Stimulated activated CD4-positive, alpha-beta T cell treated with anti-CD3 and anti-CD28 coated beads, Interleukin-15, amount 100 ng/mL, for 24 hours (primary cell): ENCODE measurements around the gene CHODL.

Experiments
- DNase-seq: peaks from one replicate; pipeline ENCODE4 v3.0.0-alpha.2; 2020

The CHODL gene, protein sequence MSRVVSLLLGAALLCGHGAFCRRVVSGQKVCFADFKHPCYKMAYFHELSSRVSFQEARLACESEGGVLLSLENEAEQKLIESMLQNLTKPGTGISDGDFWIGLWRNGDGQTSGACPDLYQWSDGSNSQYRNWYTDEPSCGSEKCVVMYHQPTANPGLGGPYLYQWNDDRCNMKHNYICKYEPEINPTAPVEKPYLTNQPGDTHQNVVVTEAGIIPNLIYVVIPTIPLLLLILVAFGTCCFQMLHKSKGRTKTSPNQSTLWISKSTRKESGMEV

GRCh38 chr21:18244671-18245463, at the start of gene CHODL:
Gene CHODL (plus strand): TSS chr21:18244833. CDS start chr21:18245224, 391 bp downstream.
- DNase-seq = no peak

GRCh38 chr21:18204931-18205330, 39.7 kb upstream of the CHODL start:
- DNase-seq = no peak

- DNase-seq = no peak
These were observed 26.3 kb upstream of the CHODL start for GRCh38 chr21:18218331-18218730.

DNA sequence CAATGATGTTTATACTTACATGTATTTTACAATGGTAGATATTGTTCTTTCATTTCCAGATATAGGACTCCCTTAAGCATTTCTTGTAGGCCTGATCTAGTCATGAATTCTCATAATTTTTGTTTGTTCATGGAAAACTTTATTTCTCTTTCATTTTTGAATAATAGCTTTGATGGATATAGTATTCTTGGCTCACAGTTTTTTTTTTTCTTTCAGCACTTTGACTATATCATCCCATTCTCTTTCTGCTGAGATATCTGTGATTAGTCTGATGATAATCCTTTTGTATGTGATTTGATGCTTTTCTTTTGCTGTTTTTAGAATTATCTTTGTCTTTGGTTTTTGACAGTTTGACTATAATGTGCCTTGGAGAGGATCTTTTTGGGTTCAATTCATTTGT, 24.1 kb upstream of the CHODL start:
- no peak for DNase-seq

DNA sequence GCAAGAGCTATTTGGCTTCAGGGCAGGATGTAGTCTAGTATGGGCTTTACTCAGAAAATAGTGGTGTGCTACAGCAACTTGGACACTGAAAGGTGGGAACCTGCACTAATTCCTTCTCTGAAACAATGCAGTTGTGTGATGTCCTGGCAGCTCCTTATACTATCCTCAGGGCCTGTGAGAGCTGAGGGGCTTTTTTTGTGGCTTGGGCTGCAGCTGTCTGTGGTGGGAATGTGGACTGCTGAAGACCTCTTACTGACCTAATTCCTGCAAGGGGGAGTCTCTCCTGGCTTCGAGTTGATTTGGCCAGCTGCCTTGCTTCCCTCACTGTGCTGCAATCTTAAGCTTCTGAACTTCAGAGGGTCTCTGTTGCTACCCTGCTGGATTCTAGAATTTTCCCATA, 22.3 kb upstream of the CHODL start:
- DNase-seq = no peak

GRCh38 chr21:18228060-18228739, 16.4 kb upstream of the CHODL start:
- DNase-seq = no peak

GRCh38 chr21:18235545-18235944, 9.1 kb upstream of the CHODL start:
- no peak for DNase-seq

- no peak for DNase-seq
These were observed 883 bp downstream of the CHODL start for GRCh38 chr21:18245464-18245967.

DNA sequence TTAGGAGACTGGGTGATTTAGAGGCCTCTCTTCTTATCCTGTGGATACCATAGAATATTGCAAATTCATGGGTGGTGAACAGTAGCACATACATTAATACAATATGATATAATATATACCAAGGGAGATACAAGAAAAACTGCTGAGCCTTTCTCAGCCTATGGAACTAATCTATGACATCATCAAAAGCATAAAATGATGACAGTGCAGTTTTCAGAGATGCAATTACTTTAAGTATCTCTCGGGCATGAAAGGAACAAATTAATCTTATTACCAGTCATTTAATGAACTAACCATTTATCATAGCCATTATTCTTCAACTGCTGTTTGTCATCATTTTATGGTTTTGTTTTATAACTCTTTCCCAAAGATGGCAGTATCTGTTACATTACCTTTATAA, 3.5 kb downstream of the CHODL start:
- DNase-seq = no peak

- DNase-seq = no peak
These were observed 5.0 kb downstream of the CHODL start for GRCh38 chr21:18249672-18250071.

DNA sequence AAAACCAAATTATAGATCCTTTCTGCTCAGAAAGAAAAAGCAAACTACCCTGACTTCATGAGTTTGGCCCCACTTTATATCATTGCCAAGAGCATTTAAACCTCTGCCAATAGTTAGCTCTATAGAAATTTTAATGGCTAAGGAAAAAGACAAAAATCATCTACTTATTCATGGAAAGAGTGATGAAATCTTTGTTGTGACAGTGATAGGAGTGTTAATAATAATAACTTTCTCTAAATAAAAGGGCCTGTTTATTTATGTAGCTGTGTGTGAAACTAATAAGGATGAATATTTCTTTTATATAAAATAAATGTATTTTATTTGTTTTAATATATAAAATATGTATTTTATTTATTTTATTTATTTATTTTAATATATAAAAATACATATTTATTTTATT, 6.4 kb downstream of the CHODL start:
- no peak for DNase-seq

- no peak for DNase-seq
These were observed 7.6 kb downstream of the CHODL start for GRCh38 chr21:18252256-18252655.

- no peak for DNase-seq
These were observed 8.0 kb downstream of the CHODL start for GRCh38 chr21:18252680-18253079.

DNA sequence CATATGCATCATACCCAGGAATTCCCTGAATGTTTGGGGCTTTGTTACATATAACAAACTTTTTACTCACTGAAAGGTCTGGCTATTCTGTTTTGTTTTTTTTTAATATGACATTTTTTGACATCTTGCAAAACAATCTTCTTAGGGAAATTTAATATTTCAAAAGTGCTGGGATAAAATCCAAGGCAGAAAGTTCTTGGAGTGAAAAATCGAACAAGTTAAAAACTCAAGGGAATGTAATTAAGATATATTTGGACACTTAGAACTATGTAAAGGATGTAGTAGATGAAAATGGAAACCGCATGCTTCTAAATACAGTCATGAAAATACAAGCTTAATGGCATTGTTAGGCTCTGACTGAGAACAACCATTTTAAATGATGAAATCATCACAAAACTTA, 8.6 kb downstream of the CHODL start:
- no peak for DNase-seq

- DNase-seq = no peak
These were observed 9.2 kb downstream of the CHODL start for GRCh38 chr21:18253799-18254198.

DNA sequence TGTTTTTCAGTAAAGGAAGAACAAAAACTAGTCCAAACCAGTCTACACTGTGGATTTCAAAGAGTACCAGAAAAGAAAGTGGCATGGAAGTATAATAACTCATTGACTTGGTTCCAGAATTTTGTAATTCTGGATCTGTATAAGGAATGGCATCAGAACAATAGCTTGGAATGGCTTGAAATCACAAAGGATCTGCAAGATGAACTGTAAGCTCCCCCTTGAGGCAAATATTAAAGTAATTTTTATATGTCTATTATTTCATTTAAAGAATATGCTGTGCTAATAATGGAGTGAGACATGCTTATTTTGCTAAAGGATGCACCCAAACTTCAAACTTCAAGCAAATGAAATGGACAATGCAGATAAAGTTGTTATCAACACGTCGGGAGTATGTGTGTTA, 21.3 kb downstream of the CHODL start:
- DNase-seq = no peak

DNA sequence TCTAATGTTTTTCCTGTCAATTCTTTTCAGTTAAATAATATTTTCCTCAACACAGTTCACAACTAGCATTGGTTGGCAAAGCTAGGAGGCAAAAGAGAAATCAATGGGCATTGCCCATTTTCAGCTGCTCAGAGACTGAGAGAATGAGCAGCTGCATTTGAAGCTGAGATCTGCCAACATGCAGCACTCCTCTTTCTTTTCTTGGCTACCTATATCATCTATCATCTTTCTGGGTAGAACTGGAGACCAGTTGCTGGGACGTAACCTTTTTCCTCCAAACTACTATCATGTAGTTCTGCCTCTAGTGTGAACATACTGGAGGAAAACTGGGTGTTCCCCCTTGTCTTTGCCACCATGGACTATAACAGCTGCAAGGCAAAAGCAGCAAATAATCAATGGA, 22.9 kb downstream of the CHODL start:
- DNase-seq = no peak

GRCh38 chr21:18268906-18269305, 24.3 kb downstream of the CHODL start:
- no peak for DNase-seq

- no peak for DNase-seq
These were observed 25.2 kb downstream of the CHODL start for GRCh38 chr21:18269856-18270255.

DNA sequence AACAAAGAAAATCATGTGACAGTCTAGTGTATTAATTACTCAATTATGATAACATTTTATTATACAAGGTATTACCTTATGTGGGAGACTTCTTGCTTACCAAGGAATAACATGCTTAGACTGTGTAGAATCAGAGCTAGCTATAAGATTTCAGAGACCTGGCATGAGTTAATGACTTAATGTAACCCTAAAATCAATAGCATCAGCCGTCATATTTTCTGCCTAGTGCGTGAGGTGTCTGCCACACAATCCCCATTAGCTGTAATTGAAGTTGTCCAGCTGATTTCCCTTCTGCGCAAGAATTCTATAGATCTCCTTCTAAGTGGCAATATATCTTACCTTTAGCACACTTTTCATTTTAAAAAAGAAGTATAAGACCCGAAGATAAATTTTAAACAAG, 28.8 kb downstream of the CHODL start:
- DNase-seq = no peak

GRCh38 chr21:18274370-18274769, 29.7 kb downstream of the CHODL start:
- no peak for DNase-seq

DNA sequence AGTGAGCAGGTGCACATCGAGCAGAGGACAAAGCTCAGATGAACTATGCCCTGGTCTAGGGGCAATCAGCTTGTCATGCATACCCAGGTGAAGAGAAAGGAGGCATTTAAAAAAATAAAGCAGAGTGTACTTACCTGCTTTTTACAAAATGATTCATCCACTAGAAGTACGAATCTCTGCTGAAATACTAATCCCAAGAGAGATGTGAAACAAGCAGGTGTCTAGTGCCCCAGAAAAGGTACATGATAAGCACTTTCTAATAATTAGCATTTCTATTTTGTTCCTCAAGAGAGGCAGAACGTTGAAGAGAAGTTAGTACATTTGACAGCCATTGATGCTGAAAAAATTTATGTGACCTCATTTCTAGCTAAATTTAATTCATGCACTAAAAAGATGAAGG, 31.1 kb downstream of the CHODL start:
- no peak for DNase-seq

- no peak for DNase-seq
These were observed 40.7 kb downstream of the CHODL start for GRCh38 chr21:18285379-18285778.

DNA sequence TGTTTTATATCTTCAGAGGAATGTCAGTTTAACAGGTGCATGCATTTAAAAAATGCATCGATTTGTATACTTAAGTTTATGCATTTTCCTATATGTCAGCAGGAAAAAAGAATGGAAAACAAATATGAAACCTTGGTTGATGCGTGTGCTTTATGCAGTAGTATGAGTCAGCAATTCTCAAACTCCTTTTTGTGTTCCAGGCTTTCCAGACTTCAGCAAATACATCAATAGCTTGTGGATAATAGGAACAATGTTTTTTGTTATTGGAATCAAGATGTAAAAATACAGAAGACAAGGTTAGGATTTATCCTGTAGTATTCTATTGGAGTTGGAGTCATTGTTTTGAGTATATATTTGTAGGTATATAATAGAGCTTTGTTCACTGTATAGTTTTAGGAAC, 45.2 kb downstream of the CHODL start:
- DNase-seq = no peak
